ENCODE data around the gene MAP3K13. TPM values are rescaled to one million over a fixed set of nuclear protein-coding genes. Genes with fewer than 3 reads are reported as not detected.

MAP3K13 gene
- total RNA-seq, 4 donors from 2014 or later = 8.8 to 47.8 (median 17.2) TPM

GRCh38 chr3:185328324-185329004 is 34.5 kb upstream of the MAP3K13 start:
- intact Hi-C loops (cut with DNase I; ENCODE audit: low total_unique reads) = no loop called here
- Histone ChIP-seq H3K36me3 (no peaks in the 10 kb centered on the region), H3K4me3 (no peak overlapping the region), H3K27me3 (no peaks in the 10 kb centered on the region), H3K9me3 (no peaks in the 10 kb centered on the region), H3K4me1 (no peaks in the 10 kb centered on the region), H3K27ac (no peak overlapping the region)
- TF ChIP-seq POLR2A (IDR thresholded peaks at IDR 0.05) = no peak
- TF ChIP-seq CTCF (IDR thresholded peaks at IDR 0.05) = no peak
- DNase-seq = no peak

- intact Hi-C loops (cut with DNase I; ENCODE audit: low total_unique reads) = no loop called here
- Histone ChIP-seq H3K27ac (no peak overlapping the region), H3K27me3 (no peaks in the 10 kb centered on the region), H3K36me3 (no peaks in the 10 kb centered on the region), H3K9me3 (no peaks in the 10 kb centered on the region), H3K4me3 (no peak overlapping the region), H3K4me1 (no peaks in the 10 kb centered on the region)
- TF ChIP-seq CTCF (IDR thresholded peaks at IDR 0.05) (no peak), POLR2A (IDR thresholded peaks at IDR 0.05) (no peak)
- DNase-seq = no peak
Observed at GRCh38 chr3:185330238-185330637, 32.7 kb upstream of the MAP3K13 start.

- no peak overlapping the region for H3K27ac ChIP-seq
- H3K4me3 ChIP-seq = no peak overlapping the region
- TF ChIP-seq POLR2A (IDR thresholded peaks at IDR 0.05) = no peak
- no peaks in the 10 kb centered on the region for H3K27me3 ChIP-seq
- H3K36me3 ChIP-seq = no peaks in the 10 kb centered on the region
- intact Hi-C loops (cut with DNase I; ENCODE audit: low total_unique reads) = no loop called here
- no peak for DNase-seq
- H3K4me1 ChIP-seq = no peaks in the 10 kb centered on the region
- H3K9me3 ChIP-seq = no peaks in the 10 kb centered on the region
Observed at GRCh38 chr3:185330644-185331043, 32.3 kb upstream of the MAP3K13 start.

GRCh38 chr3:185332026-185332735 is 30.8 kb upstream of the MAP3K13 start:
- TF ChIP-seq CTCF (IDR thresholded peaks at IDR 0.05) = no peak
- no peak for TF ChIP-seq POLR2A (IDR thresholded peaks at IDR 0.05)
- no peak for DNase-seq
- Histone ChIP-seq H3K9me3 (no peaks in the 10 kb centered on the region), H3K4me3 (no peak overlapping the region), H3K4me1 (no peaks in the 10 kb centered on the region), H3K27ac (no peak overlapping the region), H3K27me3 (no peaks in the 10 kb centered on the region), H3K36me3 (no peaks in the 10 kb centered on the region)
- intact Hi-C loops (cut with DNase I; ENCODE audit: low total_unique reads) = no loop called here

GRCh38 chr3:185335799-185336198 is 27.1 kb upstream of the MAP3K13 start:
- H3K9me3 ChIP-seq = no peaks in the 10 kb centered on the region
- no peak overlapping the region for H3K4me3 ChIP-seq
- H3K4me1 ChIP-seq = no peaks in the 10 kb centered on the region
- no peaks in the 10 kb centered on the region for H3K27me3 ChIP-seq
- DNase-seq = no peak
- H3K27ac ChIP-seq = no peak overlapping the region
- TF ChIP-seq POLR2A (IDR thresholded peaks at IDR 0.05) (no peak), CTCF (IDR thresholded peaks at IDR 0.05) (no peak)
- intact Hi-C loops (cut with DNase I; ENCODE audit: low total_unique reads) = no loop called here
- no peaks in the 10 kb centered on the region for H3K36me3 ChIP-seq

All from uterus (tissue), 4 donors.